Measurements from ENCODE around the gene CHRNA1. TPM values are rescaled to one million over a fixed set of nuclear protein-coding genes. Genes with fewer than 3 reads are reported as not detected.
A peak's percentile ranks its signal among the peaks of the same experiment; 100 is the strongest.

Gene CHRNA1
- under 1 TPM in 1 of 4 donors, not detected in 3; 0.17 TPM for total RNA-seq

GRCh38 chr2:174764280-174765255, at the start of gene CHRNA1:
CHRNA1 (minus strand) TSS chr2:174764472; CDS start chr2:174764394, 78 bp downstream.
- TF ChIP-seq CTCF (IDR thresholded peaks at IDR 0.05), result no peak
- TF ChIP-seq POLR2A (IDR thresholded peaks at IDR 0.05), result no peak
- 86 to 87% methylated on average over 13 of the region's 13 CpGs for WGBS, 2 donors
- intact Hi-C loops (cut with DNase I; ENCODE audit: low total_unique reads), result no loop called here
- H3K4me3 ChIP-seq (ENCODE audit: low read depth, poor library complexity, severe bottlenecking), result no peak within 1 kb of the TSS
- DNase-seq (ENCODE audit: low spot score in 2 of 2), result peak in 1 of 2 donors; percentile 60

GRCh38 chr2:174812037-174812436, 47.8 kb upstream of the CHRNA1 start:
- 93 to 95% methylated on average over 7 of the region's 7 CpGs for WGBS, 2 donors
- intact Hi-C loops (cut with DNase I; ENCODE audit: low total_unique reads), result no loop called here
- no peak for TF ChIP-seq POLR2A (IDR thresholded peaks at IDR 0.05)
- no peak for TF ChIP-seq CTCF (IDR thresholded peaks at IDR 0.05)
- no peak for DNase-seq (ENCODE audit: low spot score in 2 of 2)
- H3K4me3 ChIP-seq (ENCODE audit: low read depth, poor library complexity, severe bottlenecking), result no peak overlapping the region

- H3K4me3 ChIP-seq (ENCODE audit: low read depth, poor library complexity, severe bottlenecking), result no peak overlapping the region
- intact Hi-C loops (cut with DNase I; ENCODE audit: low total_unique reads), result no loop called here
- TF ChIP-seq CTCF (IDR thresholded peaks at IDR 0.05) (no peak), POLR2A (IDR thresholded peaks at IDR 0.05) (no peak)
- 68 to 69% methylated on average over 1 of the region's 1 CpG for WGBS, 2 donors
- DNase-seq (ENCODE audit: low spot score in 2 of 2), result no peak
Observed at GRCh38 chr2:174807931-174808330, 43.7 kb upstream of the CHRNA1 start.

GRCh38 chr2:174805803-174806202, 41.5 kb upstream of the CHRNA1 start:
- WGBS, 2 donors, result 79 to 80% methylated on average over 1 of the region's 1 CpG
- intact Hi-C loops (cut with DNase I; ENCODE audit: low total_unique reads), result no loop called here

GRCh38 chr2:174802459-174802858, 38.2 kb upstream of the CHRNA1 start:
- WGBS, 2 donors, result 75 to 77% methylated on average over 4 of the region's 4 CpGs
- intact Hi-C loops (cut with DNase I; ENCODE audit: low total_unique reads), result no loop called here
- DNase-seq (ENCODE audit: low spot score in 2 of 2), result no peak
- TF ChIP-seq CTCF (IDR thresholded peaks at IDR 0.05), result no peak
- TF ChIP-seq POLR2A (IDR thresholded peaks at IDR 0.05), result no peak
- no peak overlapping the region for H3K4me3 ChIP-seq (ENCODE audit: low read depth, poor library complexity, severe bottlenecking)

More at GRCh38 chr2:174805803-174806202, 41.5 kb upstream of the CHRNA1 start:
- no peak overlapping the region for H3K4me3 ChIP-seq (ENCODE audit: low read depth, poor library complexity, severe bottlenecking)
- no peak for TF ChIP-seq POLR2A (IDR thresholded peaks at IDR 0.05)
- no peak for TF ChIP-seq CTCF (IDR thresholded peaks at IDR 0.05)
- no peak for DNase-seq (ENCODE audit: low spot score in 2 of 2)

Measured in lower leg skin (tissue), 4 donors.